Sciatic nerve (tissue), 2 donors: ENCODE data around the gene MT1F. TPM values are rescaled to one million over a fixed set of nuclear protein-coding genes. Genes with fewer than 3 reads are reported as not detected.
"Not testable (repeated sequence)": the region's sequence is repeated elsewhere in the genome, so short reads cannot be mapped to it uniquely, and the experiment has no call there.

Experiments
- ATAC-seq: fragments of 200-7000 bp; cut with Tn5 transposase; one replicate; pipeline ENCODE4 v1.9.1; 2020; ENCODE audit warnings: mild to moderate bottlenecking, moderate library complexity
- DNase-seq: peaks from one replicate; pipeline ENCODE4 v3.0.0-alpha.2; 2020; ENCODE audit warnings: low spot score
- intact Hi-C: fragments of 100-400 bp; cut with DNase I; formaldehyde crosslinking; loops from one replicate; pipeline ENCODE4 v1.14.2; 2022
- total RNA-seq: library from RNA; stranded (reverse); fragmentation: NEBNext Ultra II Directional; extraction: Animal tissue kit (Norgen Biotek cat#: 25700); gene quantifications from one replicate; pipeline ENCODE4 v1.2.1, GENCODE V29; 2021
- donor health status: DM: no; HTN: no; CAD: no.
- donor health status: DM: no; HTN: no; CAD: no.

The MT1F gene
- total RNA-seq: 6.2 TPM

- DNase-seq (peak; percentile 77), ATAC-seq (peak; percentile 79)
- intact Hi-C loops: no loop called here
Observed at GRCh38 chr16:56657555-56658326, at the start of gene MT1F. Gene MT1F (plus strand): TSS chr16:56657959. CDS start chr16:56658059, 100 bp downstream.

GRCh38 chr16:56608043-56608875 lies 49.5 kb upstream of the MT1F start, which contains the start of gene MT2A:
Gene MT2A (plus strand): TSS chr16:56608584. CDS start chr16:56608656, 72 bp downstream.
- DNase-seq: peak; percentile 94
- ATAC-seq: peak; percentile 88

GRCh38 chr16:56608876-56609462 lies 48.8 kb upstream of the MT1F start:
- ATAC-seq (no peak), DNase-seq (no peak)
- intact Hi-C loops: loop anchor here (10.0 kb wide), 1 partner anchor 94 kb away; no protein-coding TSS in a partner anchor

More at GRCh38 chr16:56608043-56608875, 49.5 kb upstream of the MT1F start, which contains the start of gene MT2A:
- intact Hi-C loops: loop anchor here (10.0 kb wide), 1 partner anchor 93 kb away; no protein-coding TSS in a partner anchor

- ATAC-seq (peak; percentile 23), DNase-seq (peak; percentile 86)
- intact Hi-C loops: loop anchor here (10.0 kb wide), 1 partner anchor 95 kb away; no protein-coding TSS in a partner anchor
Observed at GRCh38 chr16:56609463-56609921, 48.3 kb upstream of the MT1F start.

- ATAC-seq (peak; percentile 1), DNase-seq (no peak)
- intact Hi-C loops: loop anchor here (5.0 kb wide), 1 partner anchor 1717 kb away; no protein-coding TSS in a partner anchor
Observed at GRCh38 chr16:56610017-56610608, 47.6 kb upstream of the MT1F start.

- DNase-seq: no peak
- intact Hi-C loops: loop anchor here (5.0 kb wide), 1 partner anchor 1717 kb away; no protein-coding TSS in a partner anchor
- no peak for ATAC-seq
Observed at GRCh38 chr16:56610609-56611111, 47.1 kb upstream of the MT1F start.

- ATAC-seq (peak; percentile 13), DNase-seq (no peak)
- intact Hi-C loops: loop anchor here (5.0 kb wide), 1 partner anchor 1716 kb away; no protein-coding TSS in a partner anchor
Observed at GRCh38 chr16:56611281-56611833, 46.4 kb upstream of the MT1F start.

GRCh38 chr16:56613706-56614105 lies 44.1 kb upstream of the MT1F start:
- no peak for DNase-seq
- intact Hi-C loops: loop anchor here (5.0 kb wide), 1 partner anchor 1714 kb away; no protein-coding TSS in a partner anchor
- ATAC-seq: no peak

GRCh38 chr16:56614549-56614991 lies 43.2 kb upstream of the MT1F start:
- no peak for DNase-seq
- intact Hi-C loops: loop anchor here (5.0 kb wide), 1 partner anchor 1713 kb away; no protein-coding TSS in a partner anchor
- no peak for ATAC-seq

GRCh38 chr16:56615353-56615752 lies 42.4 kb upstream of the MT1F start:
- intact Hi-C loops: no loop called here
- DNase-seq (no peak), ATAC-seq (no peak)

- intact Hi-C loops: no loop called here
- ATAC-seq (peak; percentile 35), DNase-seq (no peak)
Observed at GRCh38 chr16:56616608-56617211, 41.0 kb upstream of the MT1F start.

GRCh38 chr16:56617212-56618085 lies 40.3 kb upstream of the MT1F start:
- peak; percentile 89 for ATAC-seq
- intact Hi-C loops: no loop called here
- peak; percentile 80 for DNase-seq

GRCh38 chr16:56618138-56618537 lies 39.6 kb upstream of the MT1F start:
- intact Hi-C loops: no loop called here
- ATAC-seq: no peak

GRCh38 chr16:56620339-56620897 lies 37.3 kb upstream of the MT1F start:
- intact Hi-C loops: no loop called here
- ATAC-seq: no peak
- DNase-seq: peak; percentile 36

More at GRCh38 chr16:56618138-56618537, 39.6 kb upstream of the MT1F start:
- no peak for DNase-seq

- intact Hi-C loops, ATAC-seq: not testable (repeated sequence)
Observed at GRCh38 chr16:56621665-56622445, 35.9 kb upstream of the MT1F start.

More at GRCh38 chr16:56621665-56622445, 35.9 kb upstream of the MT1F start:
- not testable (repeated sequence) for DNase-seq
